K562 (cell line): ENCODE data around the gene DGKE. TPM values are rescaled to one million over a fixed set of nuclear protein-coding genes. Genes with fewer than 3 reads are reported as not detected.

Source experiments
- ARID3A ChIP-seq: IDR thresholded peaks from 2 replicates; pipeline ENCODE4 v1.6.1; 2012; ENCODE audit warnings: low read depth, low read length, improper control_type of control experiment, borderline replicate concordance
- CBFB ChIP-seq: sonication (generic); formaldehyde crosslinking; IDR thresholded peaks from 2 replicates; pipeline ENCODE4 v1.4.0; 2020; ENCODE audit warnings: mild to moderate bottlenecking, missing genetic modification reagents
- E2F1 ChIP-seq: sonication (generic); formaldehyde crosslinking; IDR thresholded peaks from 2 replicates; pipeline ENCODE4 v1.8.1; 2023; ENCODE audit warnings: mild to moderate bottlenecking, missing genetic modification reagents, moderate library complexity
- HOMEZ ChIP-seq: fragments of 250-450 bp; sonication (Bioruptor Pico); IDR thresholded peaks from 2 replicates; pipeline ENCODE4 v1.4.0; 2020; ENCODE audit warnings: mild to moderate bottlenecking, moderate library complexity
- NFIX ChIP-seq: fragments of 250-450 bp; sonication (Bioruptor Pico); IDR thresholded peaks from 2 replicates; pipeline ENCODE4 v1.4.0; 2020; ENCODE audit warnings: low read depth, mild to moderate bottlenecking, moderate library complexity
- PHB ChIP-seq: fragments of 250-450 bp; sonication (Bioruptor Pico); IDR thresholded peaks from 2 replicates; pipeline ENCODE4 v1.5.0; 2021
- RERE ChIP-seq: sonication (generic); formaldehyde crosslinking; IDR thresholded peaks from 2 replicates; pipeline ENCODE4 v1.8.0; 2023; ENCODE audit warnings: missing genetic modification reagents, mild to moderate bottlenecking, borderline replicate concordance
- ZNF134 ChIP-seq: fragments of 250-450 bp; sonication (Bioruptor Pico); conservative IDR thresholded peaks from 2 replicates; pipeline ENCODE4 v1.4.0; 2020
- ZNF263 ChIP-seq: sonication (generic); formaldehyde crosslinking; IDR thresholded peaks from 2 replicates; pipeline ENCODE4 v1.8.0; 2022; ENCODE audit warnings: mild to moderate bottlenecking, missing genetic modification reagents, borderline replicate concordance
- ZNF431 ChIP-seq: sonication (generic); formaldehyde crosslinking; IDR thresholded peaks from 2 replicates; pipeline ENCODE4 v1.8.0; 2022; ENCODE audit warnings: mild to moderate bottlenecking, missing genetic modification reagents
- ZNF57 ChIP-seq: fragments of 450-650 bp; formaldehyde crosslinking; IDR thresholded peaks from 2 replicates; pipeline ENCODE4 v1.4.0; 2020; ENCODE audit warnings: mild to moderate bottlenecking, moderate library complexity
- ZNF644 ChIP-seq: fragments of 200-800 bp; sonication (Bioruptor generic); IDR thresholded peaks from 2 replicates; pipeline ENCODE4 v1.6.1; 2016; ENCODE audit warnings: low read depth, missing genetic modification characterization, missing compliant biosample characterization
- polyA plus RNA-seq, 8 experiments: library from polyadenylated mRNA; depleted of rRNA in 4 of 8; stranded (reverse) in 5 of 8; unstranded in 3 of 8; fragments of >200 nt; fragmentation: Nextera tagmentation in 2 of 8; fragmentation: Illumina TruSeq in 1 of 8; extraction: Ambion mirVana in 2 of 8; extraction: Trizol in 1 of 8; gene quantifications; 2 replicates each; pipeline versions ENCODE4 v1.2.1 to v1.2.3, GENCODE V29; 2011 to 2014; ENCODE audit warnings: inconsistent platforms in 1 of 8, missing spikeins in 1 of 8
- total RNA-seq, 7 experiments: library from RNA; depleted of rRNA in 6 of 7; stranded (reverse); fragments of >200 nt in 6 of 7; fragmentation: Illumina TruSeq in 2 of 7; extraction: Trizol in 2 of 7; gene quantifications; 2 replicates each; pipeline versions ENCODE4 v1.2.1 to v1.2.3, GENCODE V29; 2011 to 2021; ENCODE audit warnings: low replicate concordance in 1 of 7
- TF ChIP-seq, protein P1 (sequence below): fragments of 250-450 bp; sonication (Bioruptor Pico); IDR thresholded peaks from 2 replicates; pipeline ENCODE4 v1.5.0; 2021; ENCODE audit warnings: mild to moderate bottlenecking, moderate library complexity

Gene DGKE
- total and polyA plus RNA-seq, 9 of the 15 experiments (the other 6 are each of a cell fraction or from before 2014, with no cell fraction given): 1.3 to 9.9 (median 5.9) TPM

- TF ChIP-seq RERE (no peak), ZNF644 (no peak), ZNF263 (CRISPR knock-in tag) (peak; percentile 21; the same call in 1 of the 2 replicates), E2F1 (CRISPR knock-in tag) (no peak), ZNF431 (CRISPR knock-in tag) (peak; percentile 13; the same call in 1 of the 2 replicates), HOMEZ (no peak), ZNF134 (no peak), NFIX (CRISPR knock-in tag) (no peak), ZNF57 (no peak), ARID3A (no peak), PHB (CRISPR knock-in tag) (peak; percentile 68; the same call in 1 of the 2 replicates), CBFB (CRISPR knock-in tag) (no peak)
- TF ChIP-seq, protein P1, sequence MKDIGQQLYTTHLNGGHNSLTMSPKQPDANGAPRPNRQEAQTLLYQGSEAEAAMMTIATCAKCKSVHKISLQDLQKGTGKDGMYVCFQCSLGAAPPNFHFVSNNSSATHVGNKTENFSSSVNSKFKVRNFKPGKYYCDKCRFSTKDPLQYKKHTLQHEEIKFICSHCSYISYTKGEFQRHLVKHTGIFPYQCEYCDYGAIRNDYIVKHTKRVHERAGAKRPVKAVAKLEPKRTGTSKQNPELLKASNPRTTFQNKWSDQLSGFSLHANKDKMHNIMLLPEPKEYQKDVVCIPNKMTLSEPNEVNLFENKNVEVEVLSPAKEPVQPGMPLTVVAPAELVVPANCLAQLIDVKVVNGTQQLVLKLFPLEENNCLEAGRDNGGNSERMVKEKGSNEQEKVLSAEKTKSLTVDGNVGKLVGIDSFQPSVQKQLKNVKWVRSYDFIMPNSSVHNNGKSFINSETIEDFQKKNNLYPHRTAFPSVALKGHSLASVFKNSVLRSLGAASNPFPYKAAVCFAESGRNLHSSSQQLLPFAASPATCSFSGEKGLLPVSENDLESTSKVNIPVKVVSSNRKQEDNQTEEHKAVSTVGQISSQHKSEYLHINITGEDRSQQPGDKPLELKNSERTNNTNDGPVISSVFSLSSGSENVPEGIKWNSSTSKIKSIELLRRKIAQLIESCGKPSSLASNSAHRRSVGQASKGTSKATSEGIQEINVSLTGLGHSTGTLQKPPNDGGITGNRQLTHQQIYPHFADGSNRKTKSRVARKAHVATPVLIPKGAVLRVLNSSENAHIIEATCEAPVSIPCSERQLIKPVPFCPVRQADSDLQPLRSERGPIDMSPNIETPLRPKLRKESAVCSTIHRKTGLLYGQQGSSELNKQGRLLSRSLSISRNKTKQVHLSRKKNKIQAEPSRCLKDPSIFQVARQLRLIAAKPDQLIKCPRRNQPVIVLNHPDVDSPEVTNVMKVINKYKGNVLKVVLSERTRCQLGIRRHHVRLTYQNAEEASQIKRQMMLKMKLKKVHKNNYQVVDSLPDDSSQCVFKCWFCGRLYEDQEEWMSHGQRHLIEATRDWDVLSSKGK (CRISPR knock-in tag): no peak
Measured at GRCh38 chr17:56913867-56914580, 80.1 kb downstream of the DGKE start, which contains the start of gene TRIM25 (continued).
